ENCODE data around the gene LFNG. TPM values are rescaled to one million over a fixed set of nuclear protein-coding genes. Genes with fewer than 3 reads are reported as not detected.
"Not testable (repeated sequence)": the region's sequence is repeated elsewhere in the genome, so short reads cannot be mapped to it uniquely, and the experiment has no call there.

Gene LFNG
- total RNA-seq, 6 donors from 2014 or later, result 30.6 to 62.9 (median 45.2) TPM

- no peaks in the 10 kb centered on the region for H3K27me3 ChIP-seq
- H3K36me3 ChIP-seq, result peaks cover 0 to 3% (median 0%) of the 10 kb centered on the region in 4 donors
- no peaks in the 10 kb centered on the region for H3K9me3 ChIP-seq
- no peak for TF ChIP-seq POLR2A (IDR thresholded peaks at IDR 0.05)
- TF ChIP-seq POLR2AphosphoS5 (IDR thresholded peaks at IDR 0.05), result no peak
- TF ChIP-seq, protein P1, sequence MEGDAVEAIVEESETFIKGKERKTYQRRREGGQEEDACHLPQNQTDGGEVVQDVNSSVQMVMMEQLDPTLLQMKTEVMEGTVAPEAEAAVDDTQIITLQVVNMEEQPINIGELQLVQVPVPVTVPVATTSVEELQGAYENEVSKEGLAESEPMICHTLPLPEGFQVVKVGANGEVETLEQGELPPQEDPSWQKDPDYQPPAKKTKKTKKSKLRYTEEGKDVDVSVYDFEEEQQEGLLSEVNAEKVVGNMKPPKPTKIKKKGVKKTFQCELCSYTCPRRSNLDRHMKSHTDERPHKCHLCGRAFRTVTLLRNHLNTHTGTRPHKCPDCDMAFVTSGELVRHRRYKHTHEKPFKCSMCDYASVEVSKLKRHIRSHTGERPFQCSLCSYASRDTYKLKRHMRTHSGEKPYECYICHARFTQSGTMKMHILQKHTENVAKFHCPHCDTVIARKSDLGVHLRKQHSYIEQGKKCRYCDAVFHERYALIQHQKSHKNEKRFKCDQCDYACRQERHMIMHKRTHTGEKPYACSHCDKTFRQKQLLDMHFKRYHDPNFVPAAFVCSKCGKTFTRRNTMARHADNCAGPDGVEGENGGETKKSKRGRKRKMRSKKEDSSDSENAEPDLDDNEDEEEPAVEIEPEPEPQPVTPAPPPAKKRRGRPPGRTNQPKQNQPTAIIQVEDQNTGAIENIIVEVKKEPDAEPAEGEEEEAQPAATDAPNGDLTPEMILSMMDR (IDR thresholded peaks at IDR 0.05), result no peak
- TF ChIP-seq EP300 (IDR thresholded peaks at IDR 0.05), result no peak
- H3K27ac ChIP-seq, result peak overlapping the region; percentile 65 to 86 (median 74)
- ATAC-seq (ENCODE audit: low FRiP score in 2 of 2), result no peak
- peak overlapping the region; percentile 64 to 100 (median 88) for H3K4me3 ChIP-seq
- WGBS, 2 donors, result 19 to 21% methylated on average over 11 to 18 of the region's 53 CpGs
- H3K4me1 ChIP-seq, result peaks cover 24 to 44% (median 28%) of the 10 kb centered on the region in 4 donors
- DNase-seq, result no peak
Observed at GRCh38 chr7:2559283-2559950, 39.8 kb downstream of the LFNG start.

- H3K4me1 ChIP-seq, result peaks cover 15 to 25% (median 19%) of the 10 kb centered on the region in 4 donors
- H3K9me3 ChIP-seq; H3K27ac ChIP-seq; H3K36me3 ChIP-seq; ATAC-seq (ENCODE audit: low FRiP score in 2 of 2); H3K27me3 ChIP-seq; H3K4me3 ChIP-seq; DNase-seq: not testable (repeated sequence)
- WGBS, 2 donors, result 94 to 97% methylated on average over 3 of the region's 3 CpGs
Observed at GRCh38 chr7:2563955-2564354, 44.4 kb downstream of the LFNG start.

DNA sequence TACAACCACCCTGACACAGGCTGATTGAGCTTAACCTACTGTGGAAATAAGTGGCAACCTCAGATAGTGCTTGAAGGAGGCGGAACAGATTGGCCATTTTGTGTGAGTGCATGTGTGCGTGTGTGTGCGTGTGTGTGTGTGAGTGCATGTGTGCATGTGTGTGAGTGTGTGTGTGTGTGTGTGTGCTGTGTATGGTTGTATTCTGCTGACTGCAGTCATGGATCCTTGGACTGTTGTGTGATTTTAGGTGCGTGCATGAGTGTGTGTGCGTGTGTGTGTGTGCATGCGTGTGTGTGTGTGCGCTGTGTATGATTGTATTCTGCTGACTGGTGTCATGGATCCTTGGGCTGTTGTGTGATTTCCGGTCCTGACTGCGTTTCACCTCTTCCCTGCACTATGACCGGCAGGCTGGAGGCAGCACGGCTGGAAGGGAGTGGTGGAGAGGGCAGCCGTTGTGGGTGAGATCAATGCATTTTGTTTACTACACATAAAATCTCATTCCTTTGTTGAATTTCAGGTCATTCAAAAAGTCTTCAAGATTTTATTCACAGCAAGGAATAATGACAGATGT lies 45.5 kb downstream of the LFNG start:
- TF ChIP-seq POLR2A (IDR thresholded peaks at IDR 0.05) (no peak), EP300 (IDR thresholded peaks at IDR 0.05) (no peak), POLR2AphosphoS5 (IDR thresholded peaks at IDR 0.05) (no peak)
- TF ChIP-seq, protein P1 (IDR thresholded peaks at IDR 0.05), result no peak
- no peaks in the 10 kb centered on the region for H3K9me3 ChIP-seq
- peaks cover 0 to 5% (median 1%) of the 10 kb centered on the region in 4 donors for H3K36me3 ChIP-seq
- 68 to 93% methylated on average over 12 of the region's 12 CpGs for WGBS, 2 donors
- no peaks in the 10 kb centered on the region for H3K27me3 ChIP-seq
- no peak for ATAC-seq (ENCODE audit: low FRiP score in 2 of 2)
- H3K27ac ChIP-seq, result no peak overlapping the region
- no peak for DNase-seq
- H3K4me3 ChIP-seq, result no peak overlapping the region
- H3K4me1 ChIP-seq, result peaks cover 8 to 17% (median 11%) of the 10 kb centered on the region in 4 donors

DNA sequence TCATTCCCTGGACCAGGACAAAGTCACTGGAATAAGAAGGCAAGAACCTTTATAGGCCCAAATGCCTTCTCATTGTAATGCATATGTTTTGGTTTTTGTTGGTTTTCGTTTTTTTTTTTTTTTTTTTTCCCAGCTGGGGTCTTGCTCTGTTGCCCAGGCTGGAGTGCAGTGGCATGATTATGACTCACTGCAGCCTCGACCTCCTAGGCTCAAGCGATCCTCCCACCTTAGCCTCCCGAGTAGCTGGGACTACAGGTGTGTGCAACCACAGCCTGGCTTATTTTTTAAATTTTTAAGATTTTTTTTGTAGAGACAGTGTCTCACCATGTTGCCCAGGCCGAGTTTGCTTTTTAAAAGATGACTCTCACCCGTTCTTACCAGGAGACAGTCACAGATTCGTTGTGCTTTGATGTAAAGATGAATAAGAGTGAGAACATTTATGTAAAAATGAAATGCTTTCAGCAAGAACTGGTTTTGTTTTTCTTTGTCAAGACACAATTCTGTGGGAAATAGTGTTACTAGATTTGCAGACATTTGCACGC lies 46.8 kb downstream of the LFNG start:
- Histone ChIP-seq H3K27me3 (no peaks in the 10 kb centered on the region), H3K27ac (no peak overlapping the region), H3K4me3 (no peak overlapping the region), H3K36me3 (peaks cover 0 to 5% (median 2%) of the 10 kb centered on the region in 4 donors), H3K9me3 (no peaks in the 10 kb centered on the region), H3K4me1 (peaks cover 5 to 11% (median 5%) of the 10 kb centered on the region in 4 donors)
- WGBS, 2 donors, result 84 to 88% methylated on average over 8 of the region's 8 CpGs
- DNase-seq (no peak), ATAC-seq (ENCODE audit: low FRiP score in 2 of 2) (no peak)
- TF ChIP-seq POLR2AphosphoS5 (IDR thresholded peaks at IDR 0.05) (no peak), POLR2A (IDR thresholded peaks at IDR 0.05) (no peak), EP300 (IDR thresholded peaks at IDR 0.05) (no peak)
- TF ChIP-seq, protein P1 (IDR thresholded peaks at IDR 0.05), result no peak

GRCh38 chr7:2566890-2567678 lies 47.5 kb downstream of the LFNG start:
- Histone ChIP-seq H3K36me3 (peaks cover 0 to 12% (median 7%) of the 10 kb centered on the region in 4 donors), H3K27me3 (no peaks in the 10 kb centered on the region)

More at GRCh38 chr7:2566890-2567678, 47.5 kb downstream of the LFNG start:
- Histone ChIP-seq H3K9me3 (no peaks in the 10 kb centered on the region), H3K4me3 (no peak overlapping the region), H3K4me1 (peaks cover 5 to 11% (median 5%) of the 10 kb centered on the region in 4 donors), H3K27ac (no peak overlapping the region)
- TF ChIP-seq, protein P1 (IDR thresholded peaks at IDR 0.05), result no peak
- TF ChIP-seq EP300 (IDR thresholded peaks at IDR 0.05) (no peak), POLR2AphosphoS5 (IDR thresholded peaks at IDR 0.05) (no peak), POLR2A (IDR thresholded peaks at IDR 0.05) (no peak)
- WGBS, 2 donors, result 80 to 85% methylated on average over 23 to 28 of the region's 28 CpGs
- ATAC-seq (ENCODE audit: low FRiP score in 2 of 2) (peak in 1 of 2 donors; percentile 59), DNase-seq (peak in 1 of 2 donors; percentile 74)

Measured in upper lobe of left lung (tissue), 6 donors.